LoVo (cell line): ENCODE measurements around the gene SNRPD3.

ENCODE experiments used
- DNase-seq: peaks from one replicate; pipeline ENCODE4 v3.0.0-alpha.2; 2016; ENCODE audit warnings: low spot score

The SNRPD3 gene

DNA sequence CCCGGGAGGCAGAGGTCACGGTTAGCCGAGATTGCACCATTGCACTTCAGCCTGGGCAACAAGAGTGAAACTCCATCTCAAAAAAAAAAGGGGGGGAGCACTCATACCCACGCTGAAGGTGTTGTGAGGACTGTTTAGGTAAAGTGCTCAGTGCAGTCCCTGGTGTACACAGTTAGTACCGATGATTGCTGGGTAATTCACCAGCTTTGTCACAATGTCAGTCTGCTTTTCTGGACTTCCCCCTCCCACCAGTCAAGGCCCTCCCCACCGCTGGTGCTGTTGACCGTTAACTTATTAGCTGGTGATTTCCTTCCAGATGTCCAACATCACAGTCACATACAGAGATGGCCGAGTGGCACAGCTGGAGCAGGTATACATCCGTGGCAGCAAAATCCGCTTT, 11.9 kb downstream of the SNRPD3 start:
- DNase-seq: no peak

DNA sequence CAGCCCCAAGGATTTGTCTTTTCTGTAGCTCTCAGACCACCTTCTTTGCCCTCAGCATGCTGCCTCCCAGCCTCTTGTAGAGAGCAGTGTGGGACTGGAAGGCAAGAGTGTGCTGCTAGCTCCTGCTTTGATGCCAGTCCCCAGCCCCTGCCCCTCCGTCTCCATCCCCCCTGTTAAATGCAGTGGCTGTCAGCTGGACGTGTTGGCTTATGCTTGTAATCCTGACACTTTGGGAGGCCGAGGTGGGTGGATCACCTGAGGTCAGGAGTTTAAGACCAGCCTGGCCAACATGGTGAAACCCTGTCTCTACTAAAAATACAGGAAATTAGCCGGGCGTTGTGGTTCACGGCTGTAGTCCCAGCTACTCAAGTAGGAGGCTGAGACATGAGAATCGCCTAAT, 15.5 kb downstream of the SNRPD3 start:
- DNase-seq: no peak

- DNase-seq: no peak
These were observed 21.0 kb downstream of the SNRPD3 start for GRCh38 chr22:24576778-24577177.

GRCh38 chr22:24578355-24579257, 22.8 kb downstream of the SNRPD3 start:
- DNase-seq: peak; percentile 83

DNA sequence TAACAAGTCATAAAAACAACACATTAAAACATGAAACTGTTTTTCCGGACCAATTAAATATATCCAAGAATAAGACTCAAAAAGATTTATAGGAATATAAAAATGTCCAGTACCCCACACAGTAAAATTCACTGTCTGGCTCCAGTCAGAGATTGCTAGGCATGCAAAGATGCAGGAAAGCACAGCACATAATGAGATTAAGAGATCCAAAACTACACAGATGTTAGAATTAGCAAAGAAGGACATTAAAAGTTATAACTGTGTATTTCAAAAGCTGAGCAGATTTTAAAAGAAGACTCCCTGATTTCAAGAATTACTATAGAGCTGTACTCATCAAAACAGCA, 23.4 kb downstream of the SNRPD3 start:
- no peak for DNase-seq

- DNase-seq: no peak
These were observed 24.5 kb downstream of the SNRPD3 start for GRCh38 chr22:24580276-24580675.

DNA sequence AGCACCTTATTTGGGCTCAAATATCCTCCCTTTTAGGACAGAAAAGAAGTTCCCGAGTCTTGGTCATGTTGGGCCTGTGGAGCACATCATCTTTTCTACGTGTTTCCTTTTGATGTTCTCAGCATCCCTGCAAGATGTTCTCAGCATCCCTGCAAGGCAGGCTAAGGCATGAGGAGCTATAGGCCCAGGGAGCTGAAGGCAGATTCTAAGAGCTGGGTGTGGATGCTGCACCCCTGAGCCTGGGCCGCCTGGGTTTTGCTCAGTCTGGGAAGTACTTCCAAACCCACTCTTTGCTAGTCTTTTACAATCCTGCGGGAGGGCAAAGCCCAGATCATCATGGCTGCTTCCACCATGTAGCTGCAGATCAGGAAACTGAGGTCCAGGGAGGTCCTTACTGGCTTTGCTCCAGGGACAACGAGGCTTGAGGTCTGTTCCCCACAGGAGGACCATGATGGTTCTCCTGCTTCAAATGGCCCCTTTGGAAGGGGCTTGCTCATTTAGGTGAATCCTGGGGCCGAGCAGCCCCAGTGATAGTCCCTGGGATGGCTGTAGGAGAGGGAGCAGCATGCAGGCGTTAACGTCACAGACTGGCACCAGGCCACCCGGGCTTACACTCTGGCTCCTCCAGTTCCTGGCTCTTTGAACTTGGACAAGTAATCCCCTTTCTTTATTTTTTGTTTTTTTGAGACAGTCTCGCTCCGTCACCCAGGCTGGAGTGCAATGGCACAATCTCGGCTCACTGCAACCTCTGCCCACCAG, 26.4 kb downstream of the SNRPD3 start:
- DNase-seq: no peak

GRCh38 chr22:24583221-24584165, 27.7 kb downstream of the SNRPD3 start:
- peak; percentile 52 for DNase-seq

- DNase-seq: no peak
These were observed 28.5 kb downstream of the SNRPD3 start for GRCh38 chr22:24584166-24584790.

DNA sequence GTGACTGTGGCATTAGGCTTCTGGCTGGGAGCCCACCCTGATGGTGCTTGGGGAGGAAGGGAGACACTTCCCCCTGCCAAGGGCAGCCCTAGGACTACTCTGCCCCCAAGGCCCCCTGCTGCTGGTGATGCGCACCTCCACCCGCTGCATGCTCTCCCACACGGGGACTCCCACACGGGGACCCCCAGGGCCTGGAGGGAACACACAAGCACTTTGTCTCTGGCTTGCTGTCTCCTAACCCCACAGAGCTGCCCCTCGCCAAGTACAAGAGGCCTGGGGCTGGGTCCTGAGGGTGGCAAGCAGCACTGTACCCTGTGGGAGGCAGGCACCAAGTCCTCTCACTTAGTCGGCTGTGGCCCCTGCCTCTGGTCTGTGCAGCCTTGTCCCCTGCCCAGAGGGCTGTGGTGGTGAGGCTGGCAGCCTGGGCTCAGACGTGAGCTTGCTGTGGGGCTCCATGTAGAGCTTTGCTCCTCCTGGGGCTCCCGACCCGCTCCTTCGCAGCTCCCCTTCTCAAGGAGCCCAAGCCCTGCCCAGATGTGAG, 29.1 kb downstream of the SNRPD3 start:
- no peak for DNase-seq

DNA sequence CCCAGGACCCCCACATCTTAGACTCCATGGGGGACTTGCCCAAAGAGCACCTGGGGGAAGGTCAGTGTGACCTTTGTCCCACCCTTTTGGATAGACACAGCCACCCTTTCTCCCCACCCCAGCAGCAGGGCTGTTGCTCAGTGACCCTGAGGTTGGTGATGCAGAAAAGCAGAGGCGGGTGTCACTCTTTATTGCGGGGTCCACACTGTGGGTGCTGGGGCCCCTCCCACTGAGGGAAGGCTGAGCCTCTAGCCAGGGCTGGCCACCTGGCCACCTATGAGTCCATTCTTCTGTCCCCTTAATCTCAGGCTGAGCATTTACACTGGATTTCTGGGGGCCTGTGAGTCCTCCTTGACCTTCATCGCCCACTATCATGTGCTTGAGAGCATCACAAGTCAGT, 29.7 kb downstream of the SNRPD3 start:
- DNase-seq: no peak

DNA sequence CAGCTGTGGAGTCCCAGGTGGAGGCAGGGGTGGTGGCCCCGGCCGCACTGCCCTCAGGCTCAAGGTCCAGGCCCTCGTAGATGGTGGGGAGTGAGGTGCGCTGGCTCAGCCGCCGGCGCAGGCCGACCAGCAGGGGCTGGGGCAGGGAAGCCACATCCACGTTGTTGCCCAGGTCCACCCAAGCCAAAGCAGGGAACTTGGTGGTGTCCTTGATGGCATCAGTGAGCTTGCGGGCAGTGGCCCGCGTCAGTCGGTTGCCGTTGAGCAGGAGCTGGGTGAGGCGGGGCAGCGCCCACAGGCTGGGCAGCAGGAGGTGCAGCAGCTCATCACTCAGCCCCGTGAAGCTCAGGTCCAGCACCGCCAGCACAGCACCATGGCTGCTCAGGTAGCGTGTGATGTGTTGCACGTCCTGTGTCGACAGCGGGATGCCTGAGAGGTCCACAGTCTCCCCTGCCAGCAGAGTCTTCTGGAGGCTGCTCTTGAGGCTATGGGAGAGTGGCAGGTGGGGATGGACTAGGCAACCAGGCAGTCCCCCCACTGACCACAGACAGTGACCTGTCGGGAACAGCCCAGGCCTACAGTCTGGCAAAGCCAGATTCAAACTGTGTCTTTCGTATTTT, 30.2 kb downstream of the SNRPD3 start:
- no peak for DNase-seq

DNA sequence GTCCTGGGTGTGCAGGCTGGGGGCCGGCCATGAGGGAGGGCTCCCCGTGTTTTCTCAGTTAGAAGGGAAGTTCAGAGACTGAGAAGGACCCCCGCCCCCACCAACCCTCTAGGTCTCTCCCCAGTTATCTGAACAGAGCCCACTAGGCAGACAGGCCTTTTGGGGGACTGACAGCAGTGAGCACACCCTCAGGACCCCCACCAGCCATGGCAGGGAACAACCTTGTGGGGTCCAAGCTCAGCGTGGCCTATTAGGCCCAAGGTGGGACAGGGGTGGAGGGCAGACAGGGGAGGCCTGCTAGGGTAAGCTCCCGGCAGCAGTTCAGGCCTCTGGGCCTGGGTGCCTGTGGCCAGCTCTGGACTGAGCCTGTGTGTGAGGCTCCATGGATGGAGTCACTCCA, 31.5 kb downstream of the SNRPD3 start:
- DNase-seq: no peak

DNA sequence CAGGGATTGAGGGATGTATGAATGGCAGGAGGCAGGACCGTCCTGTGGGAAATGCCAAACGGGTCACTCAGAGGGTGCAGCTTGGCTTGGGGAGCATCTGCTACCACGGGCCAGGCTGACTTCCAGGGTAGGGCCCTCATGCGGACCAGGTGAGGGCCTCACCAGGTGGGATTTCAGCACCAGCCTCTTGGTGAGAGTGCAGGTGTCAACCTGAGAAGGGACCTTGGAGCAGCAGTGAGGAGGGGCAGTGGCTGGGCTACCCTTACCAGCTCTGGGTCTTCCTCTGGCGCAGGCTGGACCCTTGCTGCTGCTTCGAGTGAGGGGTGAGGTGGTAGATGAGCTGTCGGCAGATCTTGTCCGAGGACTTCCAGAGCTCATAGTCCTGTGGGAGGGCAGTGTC, 32.1 kb downstream of the SNRPD3 start:
- no peak for DNase-seq

DNA sequence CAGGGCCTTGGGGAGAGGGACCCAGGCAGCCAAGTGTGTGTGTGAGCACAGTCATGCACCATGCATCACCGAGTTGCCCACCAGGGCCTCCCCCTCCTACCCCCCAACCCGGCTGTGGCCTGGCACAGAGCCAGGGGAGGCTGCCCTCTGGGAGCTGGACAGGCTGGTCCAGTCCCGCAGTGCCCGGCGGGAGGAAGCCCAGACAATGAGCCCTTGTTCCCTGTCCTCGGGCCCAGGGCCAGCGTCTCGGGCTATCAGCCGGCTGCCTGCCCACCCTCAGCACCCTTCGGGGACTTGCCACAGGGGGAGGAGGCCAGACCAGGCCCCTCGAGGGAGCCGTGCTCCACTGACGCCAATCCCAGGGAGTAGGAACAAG, 32.6 kb downstream of the SNRPD3 start:
- no peak for DNase-seq

DNA sequence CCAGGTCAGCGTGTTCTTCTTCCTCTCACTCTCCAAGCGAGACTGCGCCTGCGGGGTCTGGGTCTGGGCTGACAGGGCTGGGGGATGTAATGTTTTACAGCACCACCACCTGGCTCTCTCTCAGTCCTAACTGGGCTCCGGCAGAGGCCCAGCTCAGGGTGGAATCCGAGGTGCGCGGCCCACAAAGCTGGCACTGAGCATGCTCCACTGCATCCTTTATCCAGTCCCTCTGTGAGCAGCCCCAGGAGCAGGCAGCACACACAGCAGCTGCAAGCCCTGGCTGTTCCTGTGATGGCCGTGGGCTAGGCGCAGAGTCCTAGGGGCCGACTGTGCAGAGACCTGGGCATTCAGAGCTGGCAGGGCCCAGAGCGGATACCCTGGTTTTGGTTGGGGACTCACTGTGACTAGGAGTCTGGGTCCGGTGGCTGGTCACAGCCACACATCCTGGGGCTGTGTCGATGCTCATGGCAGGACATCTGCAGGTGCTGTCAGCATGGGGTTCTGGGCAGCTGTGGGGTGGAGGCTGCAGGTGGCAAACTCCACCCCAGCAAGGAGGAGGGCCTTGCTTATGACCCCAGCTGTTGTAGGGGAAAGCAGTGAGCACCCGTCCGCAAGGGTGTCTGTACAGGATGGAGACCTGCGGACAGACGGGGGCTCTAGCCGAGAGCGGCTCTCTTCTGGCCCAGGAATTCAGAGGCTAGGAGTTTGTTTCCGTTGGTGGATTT, 33.1 kb downstream of the SNRPD3 start:
- no peak for DNase-seq

- DNase-seq: no peak
These were observed 33.8 kb downstream of the SNRPD3 start for GRCh38 chr22:24589518-24590030.

DNA sequence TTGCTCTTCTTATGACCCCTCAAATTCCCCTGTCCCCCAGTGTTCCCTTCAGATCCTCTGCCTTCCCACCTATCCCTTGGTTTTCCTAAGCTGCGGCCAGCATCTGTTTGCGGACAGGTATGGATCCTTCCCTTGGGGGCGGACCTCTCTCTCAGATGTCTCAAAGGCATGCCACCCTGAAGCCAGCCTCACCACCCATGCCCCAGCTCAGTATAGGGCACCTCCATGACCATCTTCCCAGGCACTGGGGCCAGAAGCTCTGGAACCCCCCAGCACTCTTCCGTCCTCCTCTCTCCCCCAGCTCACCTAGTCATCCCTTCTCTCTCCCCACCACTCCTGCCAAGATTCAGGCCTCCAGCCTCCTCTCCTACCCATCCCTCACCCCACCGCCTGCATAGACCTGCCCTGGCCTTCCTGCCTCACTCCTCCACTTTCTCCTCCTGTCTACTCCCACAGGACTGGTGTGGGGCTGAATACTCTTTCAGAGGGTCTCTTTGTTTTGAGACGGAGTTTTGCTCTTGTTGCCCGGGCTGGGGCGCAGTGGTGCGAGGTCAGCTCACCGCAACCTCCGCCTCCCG, 34.9 kb downstream of the SNRPD3 start:
- no peak for DNase-seq

DNA sequence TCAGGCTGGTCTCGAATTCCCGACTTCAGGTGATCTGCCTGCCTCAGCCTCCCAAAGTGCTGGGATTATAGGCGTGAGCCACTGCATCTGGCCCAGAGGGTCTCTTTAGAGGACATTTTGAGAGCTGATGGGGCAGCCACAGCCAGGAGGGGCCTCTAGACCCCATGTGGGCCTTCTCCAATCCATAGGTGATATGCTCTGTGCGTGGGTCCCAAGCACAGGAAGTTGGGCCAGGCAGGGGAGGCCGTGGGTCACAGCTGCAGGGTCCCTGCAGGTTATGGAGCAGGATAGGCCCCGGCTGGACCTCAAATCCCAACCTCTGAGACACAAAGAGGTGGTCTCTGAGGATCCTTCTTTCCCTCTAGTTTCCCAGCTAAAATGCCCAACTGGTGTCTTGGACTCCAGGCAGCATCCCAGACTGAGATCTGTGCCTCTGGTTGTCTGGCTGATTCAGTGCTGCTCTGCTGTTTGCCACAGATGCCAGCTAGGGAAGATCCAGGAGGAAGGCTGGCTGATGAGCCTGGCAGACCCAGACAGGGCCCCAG, 35.6 kb downstream of the SNRPD3 start:
- DNase-seq: no peak
